ENCODE measurements around the gene TRIM66. TPM values are rescaled to one million over a fixed set of nuclear protein-coding genes. Genes with fewer than 3 reads are reported as not detected.

Gene TRIM66
- polyA plus RNA-seq, 4 donors, result 5.2 to 9.9 (median 5.3) TPM

- no peak for DNase-seq (ENCODE audit: low read depth in 4 of 4, low spot score in 3 of 4)
Measured at GRCh38 chr11:8661001-8661795, 21.3 kb downstream of the TRIM66 start.

DNA sequence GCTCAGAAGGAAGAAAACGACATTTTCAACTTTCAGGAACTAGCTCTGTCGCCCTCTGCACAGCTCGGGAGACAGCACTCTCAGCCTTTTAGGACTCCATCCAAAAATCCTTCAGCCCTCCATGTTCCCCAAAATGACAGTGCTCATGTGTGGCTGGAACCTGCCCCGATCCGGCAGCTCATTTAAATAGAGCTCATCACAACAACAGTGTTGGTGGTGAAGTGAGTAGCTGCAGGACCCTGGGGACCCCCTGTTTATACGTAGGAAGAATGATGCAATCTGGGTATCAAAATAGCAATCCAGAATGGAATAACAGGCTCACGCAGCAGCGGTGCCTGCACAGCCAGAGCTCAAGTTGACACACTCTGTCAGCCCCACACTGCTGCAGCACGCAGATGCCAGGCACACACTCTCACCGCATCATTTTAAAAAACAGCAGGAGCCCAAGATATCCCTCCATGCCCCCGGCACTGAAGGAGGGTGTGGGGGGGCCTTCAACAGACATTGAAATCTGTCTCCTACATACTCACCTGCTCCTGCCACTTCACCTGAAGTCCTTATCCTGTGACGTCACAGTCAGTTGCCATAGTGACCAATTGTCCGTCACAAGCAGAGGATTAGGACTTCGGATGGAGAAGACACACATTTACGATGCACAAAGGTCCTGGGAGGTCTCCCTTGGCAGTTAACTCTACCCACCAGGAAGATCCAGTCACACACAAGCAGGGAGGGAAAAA lies 24.0 kb downstream of the TRIM66 start:
- DNase-seq (ENCODE audit: low read depth in 4 of 4, low spot score in 3 of 4), result no peak

DNA sequence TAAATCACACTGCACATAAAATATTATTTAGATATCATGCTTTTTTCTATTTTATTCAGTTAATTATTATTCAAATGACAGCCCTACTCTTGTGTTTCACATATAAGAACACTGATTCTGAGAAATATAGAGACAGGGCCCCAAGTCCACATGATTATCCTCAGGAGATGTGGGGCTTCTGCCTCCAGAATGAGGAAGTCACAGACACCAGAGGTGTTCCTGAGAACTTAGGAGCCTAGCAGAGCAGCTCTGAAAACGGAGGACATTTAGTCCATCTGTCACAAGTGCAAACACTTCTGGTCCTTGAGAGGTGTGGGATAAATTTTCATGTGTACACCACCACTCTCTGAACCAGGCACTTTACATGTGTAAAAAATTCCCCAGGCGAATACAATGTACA lies 26.2 kb downstream of the TRIM66 start:
- no peak for DNase-seq (ENCODE audit: low read depth in 4 of 4, low spot score in 3 of 4)

DNA sequence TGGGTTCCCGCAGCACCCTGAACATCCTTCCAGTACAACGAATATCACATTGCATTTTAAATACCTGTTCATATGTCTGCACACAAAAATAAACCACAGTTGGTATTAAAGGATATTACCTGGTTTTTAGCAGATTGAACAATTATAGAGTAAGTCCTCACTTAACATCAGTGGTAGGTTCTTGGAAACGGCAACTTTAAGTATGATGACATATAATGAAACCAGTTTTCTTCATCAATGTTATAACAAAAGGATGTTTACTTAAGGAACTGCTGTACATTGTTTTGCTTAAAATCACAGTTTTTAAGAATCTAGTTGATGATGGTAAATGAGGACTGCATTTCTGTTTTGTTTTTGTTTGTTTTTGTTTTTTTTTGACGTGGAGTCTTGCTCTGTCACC lies 28.0 kb downstream of the TRIM66 start:
- DNase-seq (ENCODE audit: low read depth in 4 of 4, low spot score in 3 of 4), result no peak

DNA sequence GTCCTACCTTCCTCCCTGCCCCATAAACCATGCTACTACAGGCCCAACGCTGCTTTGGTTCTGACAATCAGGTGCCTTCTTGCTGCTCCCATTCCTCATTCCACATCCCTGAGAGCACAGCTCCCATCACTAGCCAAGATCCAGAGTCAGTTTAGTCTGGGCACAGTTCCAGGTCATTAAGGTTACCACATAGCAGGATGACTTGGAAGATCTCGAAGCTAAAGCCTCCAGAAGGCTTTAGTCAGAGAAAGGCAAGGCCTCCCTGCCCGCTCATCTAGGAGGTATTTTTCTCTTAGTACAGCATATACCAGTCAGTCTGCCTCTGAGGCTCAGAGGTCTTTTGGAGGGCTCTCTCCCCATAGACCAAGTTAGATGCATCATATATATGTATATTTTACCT lies 30.3 kb downstream of the TRIM66 start:
- no peak for DNase-seq (ENCODE audit: low read depth in 4 of 4, low spot score in 3 of 4)

- no peak for DNase-seq (ENCODE audit: low read depth in 4 of 4, low spot score in 3 of 4)
Measured at GRCh38 chr11:8650401-8650990, 32.0 kb downstream of the TRIM66 start.

DNA sequence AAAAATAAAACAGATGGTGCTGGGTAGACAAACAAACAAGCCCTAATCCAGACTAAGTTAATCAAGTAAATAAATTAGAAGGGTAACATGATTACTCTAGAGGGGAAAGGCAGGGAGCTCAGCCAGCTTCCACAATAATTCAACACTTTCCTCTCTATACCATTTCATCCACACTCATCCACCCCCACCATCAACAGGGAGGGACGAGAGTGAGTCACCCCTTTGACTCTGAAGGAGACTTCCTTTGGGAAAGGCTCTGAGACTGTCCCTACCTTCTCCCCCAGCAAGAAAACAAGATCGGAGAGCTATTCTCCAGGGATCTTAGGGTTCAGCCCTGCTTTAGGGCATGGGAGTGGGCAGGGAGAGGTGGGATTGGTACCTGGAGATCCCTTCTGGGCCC lies 33.1 kb downstream of the TRIM66 start:
- DNase-seq (ENCODE audit: low read depth in 4 of 4, low spot score in 3 of 4), result no peak

- no peak for DNase-seq (ENCODE audit: low read depth in 4 of 4, low spot score in 3 of 4)
Measured at GRCh38 chr11:8646873-8647272, 35.6 kb downstream of the TRIM66 start.

- DNase-seq (ENCODE audit: low read depth in 4 of 4, low spot score in 3 of 4), result peak in 3 of 4 donors; percentile 6 to 27 (median 18)
Measured at GRCh38 chr11:8642196-8642841, 40.1 kb downstream of the TRIM66 start.

- no peak for DNase-seq (ENCODE audit: low read depth in 4 of 4, low spot score in 3 of 4)
Measured at GRCh38 chr11:8641332-8641731, 41.1 kb downstream of the TRIM66 start.

DNA sequence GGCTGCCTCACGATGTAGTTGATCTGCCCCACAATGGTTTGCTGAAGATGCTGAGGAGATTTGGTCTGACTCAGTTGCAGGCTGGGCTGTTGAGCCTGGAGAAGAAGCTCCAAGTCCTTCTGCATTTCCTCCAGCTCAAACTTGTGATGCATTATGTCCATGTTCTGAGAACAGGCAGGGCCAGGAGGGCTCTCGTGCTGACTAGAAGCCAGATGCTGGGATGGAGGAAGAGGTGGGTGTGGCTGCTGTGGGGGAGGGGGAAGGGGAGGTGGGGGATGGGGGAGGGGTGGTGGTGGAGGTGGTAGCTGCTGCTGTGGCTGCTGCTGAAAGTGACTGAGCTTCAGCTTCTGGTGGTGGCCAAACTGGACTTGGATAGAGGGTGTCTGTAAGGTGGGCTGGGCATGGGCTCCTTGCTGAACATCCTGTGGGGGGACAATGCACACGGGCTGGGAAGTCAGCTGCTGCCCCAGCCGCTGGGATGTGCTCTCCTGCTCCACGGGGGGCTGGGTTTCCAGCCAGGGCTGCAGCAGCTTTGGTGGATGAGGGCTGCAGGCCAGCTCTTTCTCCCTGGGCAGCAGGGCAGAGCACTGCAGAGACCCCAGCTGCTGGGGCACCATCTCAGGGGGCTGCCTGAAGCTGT lies 42.1 kb downstream of the TRIM66 start:
- DNase-seq (ENCODE audit: low read depth in 4 of 4, low spot score in 3 of 4), result no peak

- DNase-seq (ENCODE audit: low read depth in 4 of 4, low spot score in 3 of 4), result no peak
Measured at GRCh38 chr11:8639655-8640054, 42.8 kb downstream of the TRIM66 start.

- no peak for DNase-seq (ENCODE audit: low read depth in 4 of 4, low spot score in 3 of 4)
Measured at GRCh38 chr11:8638300-8638699, 44.2 kb downstream of the TRIM66 start.

DNA sequence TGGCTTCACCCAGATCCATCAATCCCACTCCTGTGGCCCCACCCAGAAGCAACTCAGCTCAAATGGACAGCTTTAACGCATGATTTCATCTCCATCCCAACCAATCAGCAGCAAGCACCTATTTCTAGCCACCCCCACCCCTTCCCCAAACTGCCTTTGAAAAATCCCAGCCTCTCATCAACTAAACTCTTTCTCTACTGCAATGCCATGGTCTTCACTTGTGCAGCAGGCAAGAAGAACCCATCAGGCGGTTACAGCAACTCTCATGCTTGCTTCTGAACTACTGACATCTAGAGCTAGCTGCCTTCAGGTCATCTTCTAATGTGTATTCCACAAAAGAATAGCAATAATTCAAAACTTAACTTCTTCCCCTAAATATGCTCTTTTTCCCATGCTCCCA lies 46.3 kb downstream of the TRIM66 start:
- no peak for DNase-seq (ENCODE audit: low read depth in 4 of 4, low spot score in 3 of 4)

DNA sequence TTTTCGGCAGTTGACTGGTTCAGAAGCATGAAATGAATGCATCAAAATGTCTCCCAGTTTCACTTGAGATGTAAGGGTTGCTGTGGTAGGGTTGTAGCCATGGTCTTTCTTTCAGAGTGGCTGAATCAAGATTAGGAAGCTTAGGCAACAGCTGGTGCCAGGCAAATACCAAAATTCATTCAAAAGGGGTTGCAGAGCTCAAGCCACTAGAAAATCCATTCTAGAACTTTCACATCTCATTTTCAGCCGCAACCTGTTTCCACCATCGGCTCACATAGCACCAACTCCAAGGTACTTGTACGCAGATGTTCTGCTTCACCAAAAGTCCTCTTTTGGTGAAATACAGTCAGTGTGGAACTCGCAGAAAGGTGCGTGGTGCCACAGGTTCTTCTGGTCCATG lies 48.0 kb downstream of the TRIM66 start:
- no peak for DNase-seq (ENCODE audit: low read depth in 4 of 4, low spot score in 3 of 4)

DNA sequence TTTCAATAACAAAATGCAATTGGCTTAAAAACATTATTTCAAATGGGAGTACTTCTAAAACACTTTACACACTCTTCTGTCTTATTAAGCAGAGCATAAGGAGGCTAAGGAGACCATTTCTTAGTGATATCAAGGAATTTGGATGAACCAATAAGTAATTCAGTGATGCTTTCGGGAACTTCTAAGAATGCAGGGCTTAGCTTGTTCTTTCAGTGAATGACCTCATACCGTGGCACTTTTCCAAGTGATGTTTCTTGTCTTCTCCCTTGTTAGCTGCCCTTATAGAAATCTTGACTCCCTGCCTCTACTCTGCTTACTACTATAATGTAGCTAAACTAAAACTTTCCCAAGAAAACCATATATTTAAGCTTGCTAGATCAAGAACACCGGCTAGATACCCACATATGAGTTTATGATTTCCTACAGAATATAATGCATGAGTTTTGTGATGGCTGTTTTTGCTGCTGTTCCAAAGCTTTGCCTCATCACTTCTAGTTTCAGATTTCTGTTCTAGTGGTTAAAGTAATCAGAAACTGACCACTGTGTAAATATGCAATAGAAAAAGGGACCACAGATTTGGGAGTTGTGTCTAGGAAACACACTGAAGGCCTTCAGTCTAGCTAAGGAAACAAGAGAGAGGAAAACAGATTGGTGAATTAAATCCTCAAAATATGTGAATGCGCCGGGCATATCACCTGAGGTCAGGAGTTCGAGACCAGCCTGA lies 50.9 kb downstream of the TRIM66 start:
- DNase-seq (ENCODE audit: low read depth in 4 of 4, low spot score in 3 of 4), result no peak

GRCh38 chr11:8624698-8625097 lies 57.8 kb downstream of the TRIM66 start:
- DNase-seq (ENCODE audit: low read depth in 4 of 4, low spot score in 3 of 4), result no peak

GRCh38 chr11:8621147-8621546 lies 61.3 kb downstream of the TRIM66 start:
- no peak for DNase-seq (ENCODE audit: low read depth in 4 of 4, low spot score in 3 of 4)

DNA sequence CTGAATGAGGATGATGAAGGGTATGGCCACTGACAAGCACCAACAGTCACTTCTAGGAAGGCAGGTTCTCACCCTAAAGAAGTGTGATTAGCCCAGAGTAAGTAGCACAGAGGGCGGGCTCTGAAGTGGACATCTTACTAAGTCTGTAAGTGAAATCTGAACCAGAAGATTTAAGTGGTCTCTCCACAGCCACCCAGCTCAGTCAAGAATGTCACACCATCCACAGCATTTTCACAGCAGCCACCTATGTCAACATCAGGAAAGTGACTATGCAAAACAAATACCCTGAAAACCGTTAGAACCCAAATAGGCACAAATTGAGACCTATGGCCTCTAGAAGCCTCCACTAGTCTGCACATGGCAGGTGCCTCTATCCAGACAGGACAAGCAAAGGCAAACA lies 65.4 kb downstream of the TRIM66 start:
- DNase-seq (ENCODE audit: low read depth in 4 of 4, low spot score in 3 of 4), result no peak

Measured in left renal pelvis (tissue), 4 donors.